HG03469 (cell line): ENCODE measurements around the gene RHBDD2.
A peak's percentile ranks its signal among the peaks of the same experiment; 100 is the strongest.
"Not testable (repeated sequence)": the region's sequence is repeated elsewhere in the genome, so short reads cannot be mapped to it uniquely, and the experiment has no call there.

Experiments
- ATAC-seq: cut with Tn5 transposase; IDR thresholded peaks from one replicate; pipeline ENCODE4 v1.9.1; 2021; ENCODE audit warnings: mild to moderate bottlenecking, moderate library complexity, moderate number of reproducible peaks; ENCODE audit not compliant: unreplicated experiment

RHBDD2 gene

GRCh38 chr7:75888464-75889222 lies 9.8 kb downstream of the RHBDD2 start:
- no peak for ATAC-seq

GRCh38 chr7:75889223-75889825 lies 10.5 kb downstream of the RHBDD2 start:
- no peak for ATAC-seq

GRCh38 chr7:75889826-75890225 lies 11.0 kb downstream of the RHBDD2 start:
- ATAC-seq: no peak

- ATAC-seq: not testable (repeated sequence)
Measured at GRCh38 chr7:75891237-75891636, 12.4 kb downstream of the RHBDD2 start.

- ATAC-seq: no peak
Measured at GRCh38 chr7:75891815-75892411, 13.1 kb downstream of the RHBDD2 start.

- ATAC-seq: no peak
Measured at GRCh38 chr7:75892634-75893272, 13.9 kb downstream of the RHBDD2 start.

- ATAC-seq: no peak
Measured at GRCh38 chr7:75896803-75897327, 18.0 kb downstream of the RHBDD2 start.

- ATAC-seq: no peak
Measured at GRCh38 chr7:75900617-75901315, 21.9 kb downstream of the RHBDD2 start.

GRCh38 chr7:75905785-75906604 lies 27.2 kb downstream of the RHBDD2 start:
- no peak for ATAC-seq

- no peak for ATAC-seq
Measured at GRCh38 chr7:75906991-75907667, 28.3 kb downstream of the RHBDD2 start.

GRCh38 chr7:75907668-75908039 lies 28.8 kb downstream of the RHBDD2 start:
- not testable (repeated sequence) for ATAC-seq

GRCh38 chr7:75909521-75910132 lies 30.8 kb downstream of the RHBDD2 start:
- ATAC-seq: no peak

GRCh38 chr7:75911186-75911585 lies 32.4 kb downstream of the RHBDD2 start:
- ATAC-seq: not testable (repeated sequence)

- no peak for ATAC-seq
Measured at GRCh38 chr7:75913437-75913836, 34.6 kb downstream of the RHBDD2 start.

- ATAC-seq: no peak
Measured at GRCh38 chr7:75914169-75914654, 35.4 kb downstream of the RHBDD2 start.

GRCh38 chr7:75914655-75915415 lies 36.0 kb downstream of the RHBDD2 start, which contains the start of gene POR:
POR (plus strand) TSS chr7:75915155; CDS start chr7:75954002, 38,847 bp downstream.
- ATAC-seq: peak; percentile 90

- ATAC-seq: no peak
Measured at GRCh38 chr7:75915416-75916156, 36.8 kb downstream of the RHBDD2 start.
